NCI-H1436 (cell line): ENCODE data around the gene KRTAP9-2.
"Not testable (repeated sequence)": the region's sequence is repeated elsewhere in the genome, so short reads cannot be mapped to it uniquely, and the experiment has no call there.

ENCODE experiments used
- DNase-seq: peaks from one replicate; lab custom pipeline; 2025; lab: John Stamatoyannopoulos, UW

KRTAP9-2 gene

GRCh38 chr17:41237116-41237515 lies 10.7 kb downstream of the KRTAP9-2 start:
- not testable (repeated sequence) for DNase-seq

GRCh38 chr17:41237949-41238437 lies 11.5 kb downstream of the KRTAP9-2 start, which contains the start of gene KRTAP9-8:
Gene KRTAP9-8, plus strand, starts transcription at chr17:41237999. Its CDS starts 53 bp downstream, at chr17:41238052.
- DNase-seq: not testable (repeated sequence)

- DNase-seq: not testable (repeated sequence)
These were observed 20.7 kb downstream of the KRTAP9-2 start for GRCh38 chr17:41246995-41247787.

- not testable (repeated sequence) for DNase-seq
These were observed 23.3 kb downstream of the KRTAP9-2 start, which contains the start of gene KRTAP9-4 for GRCh38 chr17:41249637-41250240. Gene KRTAP9-4, plus strand, starts transcription at chr17:41249687. Its CDS starts 34 bp downstream, at chr17:41249721.

- DNase-seq: no peak
These were observed 24.8 kb downstream of the KRTAP9-2 start for GRCh38 chr17:41251261-41251660.

GRCh38 chr17:41254861-41255260 lies 28.4 kb downstream of the KRTAP9-2 start:
- no peak for DNase-seq

- DNase-seq: not testable (repeated sequence)
These were observed 29.2 kb downstream of the KRTAP9-2 start, which contains the start of gene KRTAP9-9 for GRCh38 chr17:41255381-41256290. Gene KRTAP9-9, plus strand, starts transcription at chr17:41255384.

GRCh38 chr17:41256291-41256685 lies 29.8 kb downstream of the KRTAP9-2 start:
- no peak for DNase-seq

- no peak for DNase-seq
These were observed 32.0 kb downstream of the KRTAP9-2 start for GRCh38 chr17:41258406-41258805.

- DNase-seq: no peak
These were observed 36.8 kb downstream of the KRTAP9-2 start for GRCh38 chr17:41263212-41263611.

- DNase-seq: no peak
These were observed 38.2 kb downstream of the KRTAP9-2 start for GRCh38 chr17:41264599-41264998.

GRCh38 chr17:41265078-41265477 lies 38.6 kb downstream of the KRTAP9-2 start, which contains the start of gene KRTAP9-6:
Gene KRTAP9-6, plus strand, starts transcription at chr17:41265378. Its CDS starts 0 bp downstream, at chr17:41265378.
- no peak for DNase-seq

- no peak for DNase-seq
These were observed 41.3 kb downstream of the KRTAP9-2 start for GRCh38 chr17:41267711-41268110.

GRCh38 chr17:41271323-41271722 lies 44.9 kb downstream of the KRTAP9-2 start:
- not testable (repeated sequence) for DNase-seq

- DNase-seq: no peak
These were observed 45.4 kb downstream of the KRTAP9-2 start for GRCh38 chr17:41271858-41272257.

GRCh38 chr17:41275648-41276190 lies 49.3 kb downstream of the KRTAP9-2 start, which contains the start of gene KRTAP9-7:
Gene KRTAP9-7, plus strand, starts transcription at chr17:41275698. Its CDS starts 0 bp downstream, at chr17:41275698.
- not testable (repeated sequence) for DNase-seq
